GM19468 (cell line): Measurements from ENCODE around the gene EP300.
"Not testable (repeated sequence)": the region's sequence is repeated elsewhere in the genome, so short reads cannot be mapped to it uniquely, and the experiment has no call there.

ENCODE experiments used
- ATAC-seq: cut with Tn5 transposase; IDR thresholded peaks from one replicate; pipeline ENCODE4 v1.9.1; 2021; ENCODE audit warnings: mild to moderate bottlenecking, moderate library complexity, moderate number of reproducible peaks; ENCODE audit not compliant: unreplicated experiment; ENCODE audit errors: extremely low read depth

Gene EP300

DNA sequence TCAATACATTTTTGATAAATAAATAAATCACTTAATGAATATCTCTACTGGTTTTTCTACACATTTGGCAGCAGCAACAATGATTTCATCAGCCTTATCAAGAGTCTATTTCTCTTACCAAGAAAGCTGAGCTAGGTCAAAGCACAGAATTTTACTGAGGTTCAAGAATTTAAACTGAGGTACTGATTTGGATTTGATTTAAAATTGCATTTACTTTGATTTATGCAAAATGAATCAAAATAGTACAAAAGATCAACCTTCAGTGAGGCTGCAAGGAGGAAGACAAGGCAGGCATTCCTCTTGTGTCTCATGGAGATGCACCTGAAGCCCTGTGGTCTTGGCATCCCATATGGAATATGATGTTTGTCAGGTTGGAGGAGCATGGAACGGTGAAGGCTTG is 15.5 kb upstream of the EP300 start:
- ATAC-seq: no peak

DNA sequence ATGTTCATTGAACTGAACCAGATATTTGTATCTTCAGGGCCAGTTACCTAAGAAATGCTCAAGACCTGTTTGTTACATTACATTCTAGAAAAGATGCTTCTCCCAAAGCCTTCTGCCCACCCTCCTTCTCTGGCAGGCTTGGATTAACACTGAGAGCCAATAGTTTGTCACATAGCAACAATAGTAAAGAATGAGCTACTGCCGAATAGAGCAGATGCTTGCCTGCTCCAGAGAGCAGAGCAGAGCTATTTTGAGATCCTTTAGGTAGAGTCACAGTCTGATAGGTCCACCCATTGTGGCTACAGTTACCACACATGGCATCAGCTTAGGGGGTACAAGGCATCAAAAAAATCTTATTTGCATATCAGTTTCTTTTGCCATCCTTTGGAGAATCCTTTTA is 13.5 kb upstream of the EP300 start:
- ATAC-seq: no peak

DNA sequence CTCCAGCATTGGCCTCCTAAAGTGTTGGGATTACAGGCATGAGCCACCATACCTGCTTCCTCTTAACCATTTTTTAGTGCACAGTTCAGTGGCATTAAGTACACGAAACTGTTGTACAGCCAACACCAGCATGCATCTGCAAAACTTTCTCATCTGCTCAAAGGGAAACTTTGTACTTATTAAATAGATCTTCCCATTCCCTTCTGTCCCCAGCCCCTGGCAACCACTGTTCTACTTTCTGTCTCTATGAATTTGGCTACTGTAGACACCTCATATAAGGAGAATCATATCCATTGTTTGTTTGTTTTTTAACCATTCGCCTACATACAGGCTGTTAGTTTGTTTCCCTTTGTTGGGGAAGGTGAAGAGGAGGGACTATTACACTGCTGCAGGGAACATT is 6.5 kb upstream of the EP300 start:
- no peak for ATAC-seq

DNA sequence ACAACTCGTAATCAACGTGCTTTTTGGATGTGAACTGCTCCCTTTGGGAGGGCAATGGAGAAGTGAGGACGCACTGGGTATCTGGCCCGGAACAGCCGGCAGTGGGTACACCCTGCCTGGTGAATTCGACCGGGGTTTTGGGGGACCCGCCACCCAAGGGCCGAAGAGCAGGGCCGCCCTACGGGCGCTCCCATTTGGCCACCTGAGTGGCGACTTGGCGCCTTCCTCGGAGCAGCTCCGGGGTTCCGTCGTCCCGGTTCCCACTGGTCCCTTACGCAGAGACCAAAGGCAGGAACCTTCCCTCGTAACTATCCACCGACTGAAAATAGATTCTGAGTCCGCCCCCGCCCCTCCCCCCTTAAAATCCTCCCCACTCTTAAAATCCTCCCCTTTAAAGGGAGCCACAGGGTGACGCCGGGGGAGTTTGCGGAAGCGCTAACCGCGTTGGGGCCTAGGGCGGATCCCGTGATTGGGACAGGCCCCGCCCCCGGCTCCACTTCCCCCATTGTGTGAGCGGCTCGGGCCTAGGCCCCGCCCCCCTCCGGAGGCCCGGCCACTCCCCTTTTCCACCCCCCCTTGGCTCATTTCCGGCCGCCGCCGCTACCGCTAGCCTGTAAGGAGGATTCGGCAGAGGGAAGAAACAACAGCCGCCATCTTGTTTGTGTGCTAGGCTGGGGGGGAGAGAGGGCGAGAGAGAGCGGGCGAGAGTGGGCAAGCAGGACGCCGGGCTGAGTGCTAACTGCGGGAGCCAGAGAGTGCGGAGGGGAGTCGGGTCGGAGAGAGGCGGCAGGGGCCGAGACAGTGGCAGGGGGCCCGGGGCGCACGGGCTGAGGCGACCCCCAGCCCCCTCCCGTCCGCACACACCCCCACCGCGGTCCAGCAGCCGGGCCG is 1.0 kb upstream of the EP300 start:
- peak; percentile 44 for ATAC-seq

DNA sequence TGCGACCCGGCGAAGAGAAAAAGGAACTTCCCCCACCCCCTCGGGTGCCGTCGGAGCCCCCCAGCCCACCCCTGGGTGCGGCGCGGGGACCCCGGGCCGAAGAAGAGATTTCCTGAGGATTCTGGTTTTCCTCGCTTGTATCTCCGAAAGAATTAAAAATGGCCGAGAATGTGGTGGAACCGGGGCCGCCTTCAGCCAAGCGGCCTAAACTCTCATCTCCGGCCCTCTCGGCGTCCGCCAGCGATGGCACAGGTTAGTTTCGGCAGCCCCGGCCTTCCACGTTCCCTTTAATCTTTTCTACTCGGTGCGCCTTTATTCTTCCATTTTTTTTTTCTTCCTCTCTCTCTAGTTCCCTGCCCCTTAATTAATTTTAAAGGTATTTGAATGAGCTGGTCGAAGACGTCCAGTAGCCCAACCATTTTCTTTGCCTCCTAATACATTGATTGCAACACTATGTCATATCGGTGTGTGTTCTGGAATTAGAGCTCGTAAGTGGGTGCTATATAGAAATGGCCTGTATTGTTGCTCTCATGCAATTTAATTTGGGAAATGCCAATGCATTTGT is 537 bp downstream of the EP300 start:
- no peak for ATAC-seq

DNA sequence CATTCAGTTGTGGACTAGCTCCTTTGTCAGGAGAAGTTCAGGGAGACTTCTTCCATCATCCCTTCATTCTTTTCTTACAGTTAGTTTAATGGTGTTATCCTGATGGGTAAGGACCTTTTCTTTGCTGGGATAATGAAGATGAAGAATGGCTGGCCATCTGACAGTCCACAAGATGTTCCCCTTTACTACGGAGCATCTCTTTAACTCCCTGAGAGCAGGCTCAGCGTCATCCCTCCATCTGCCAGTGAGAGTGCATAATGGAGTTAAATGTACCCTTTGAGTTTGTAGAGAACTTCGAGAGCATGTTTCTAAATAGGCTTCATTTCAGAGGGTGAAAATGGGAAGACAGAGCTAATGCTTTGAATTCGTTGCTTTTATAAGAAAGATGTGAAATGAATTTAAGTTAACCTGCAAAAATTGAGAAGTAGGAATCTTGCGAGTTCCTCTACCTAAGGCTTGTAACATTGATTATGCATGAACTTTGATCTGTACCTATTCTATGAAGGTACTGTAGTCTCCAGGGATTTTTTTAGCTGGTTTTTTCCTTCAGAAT is 1.7 kb downstream of the EP300 start:
- no peak for ATAC-seq

DNA sequence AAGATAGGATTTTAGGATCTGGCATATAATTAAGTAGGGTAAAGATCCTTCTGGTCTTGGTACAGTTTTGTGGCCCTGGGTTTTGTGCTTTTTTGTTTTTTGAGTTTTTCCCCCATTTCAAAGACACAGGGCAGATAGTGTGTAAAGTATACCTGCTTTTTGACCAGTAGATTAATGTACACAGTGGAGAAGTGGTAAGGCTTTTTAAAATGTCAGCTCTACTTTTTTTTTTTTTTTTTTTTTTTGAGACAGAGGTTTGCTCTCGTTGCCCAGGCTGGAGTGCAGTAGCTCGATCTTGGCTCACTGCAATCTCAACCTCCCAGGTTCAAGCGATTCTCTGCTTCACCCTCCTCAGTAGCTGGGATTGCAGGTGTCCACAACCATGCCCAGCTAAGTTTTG is 4.0 kb downstream of the EP300 start:
- ATAC-seq: no peak

DNA sequence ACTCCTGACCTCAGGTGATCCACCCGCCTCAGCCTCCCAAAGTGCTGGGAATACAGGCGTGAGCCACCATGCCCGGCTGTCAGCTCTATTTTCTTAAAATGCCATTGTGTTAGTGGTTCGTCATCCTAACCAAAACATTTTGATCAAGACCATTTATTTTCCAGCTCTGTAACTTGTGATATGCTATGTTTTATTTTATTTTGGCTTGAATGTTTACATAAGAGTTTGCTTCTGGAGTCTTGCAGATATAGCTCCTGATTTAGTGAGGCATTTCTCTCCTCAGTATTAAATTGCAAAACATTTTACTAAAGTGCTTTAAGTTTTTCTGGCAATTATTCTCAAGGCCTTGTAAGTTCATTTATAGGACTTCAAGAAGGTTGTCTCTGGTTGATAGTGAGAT is 4.4 kb downstream of the EP300 start:
- ATAC-seq: no peak

DNA sequence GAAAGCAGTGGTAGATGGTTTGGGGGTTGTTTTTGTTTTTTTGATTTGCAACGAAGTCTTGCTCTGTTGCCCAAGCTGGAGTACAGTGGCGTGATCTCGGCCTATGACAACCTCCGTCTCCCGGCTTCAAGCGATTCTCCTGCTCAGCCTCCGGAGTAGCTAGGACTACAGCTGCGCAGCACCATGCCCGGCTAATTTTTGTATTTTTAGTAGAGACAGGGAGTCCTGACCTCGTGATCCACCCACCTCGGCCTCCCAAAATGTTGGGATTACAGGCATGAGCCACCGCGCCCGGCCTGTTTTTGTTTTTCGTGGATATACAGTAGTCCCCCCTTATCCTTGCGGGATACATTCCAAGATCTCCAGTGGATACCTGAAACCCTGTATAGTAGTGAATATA is 6.6 kb downstream of the EP300 start:
- no peak for ATAC-seq

DNA sequence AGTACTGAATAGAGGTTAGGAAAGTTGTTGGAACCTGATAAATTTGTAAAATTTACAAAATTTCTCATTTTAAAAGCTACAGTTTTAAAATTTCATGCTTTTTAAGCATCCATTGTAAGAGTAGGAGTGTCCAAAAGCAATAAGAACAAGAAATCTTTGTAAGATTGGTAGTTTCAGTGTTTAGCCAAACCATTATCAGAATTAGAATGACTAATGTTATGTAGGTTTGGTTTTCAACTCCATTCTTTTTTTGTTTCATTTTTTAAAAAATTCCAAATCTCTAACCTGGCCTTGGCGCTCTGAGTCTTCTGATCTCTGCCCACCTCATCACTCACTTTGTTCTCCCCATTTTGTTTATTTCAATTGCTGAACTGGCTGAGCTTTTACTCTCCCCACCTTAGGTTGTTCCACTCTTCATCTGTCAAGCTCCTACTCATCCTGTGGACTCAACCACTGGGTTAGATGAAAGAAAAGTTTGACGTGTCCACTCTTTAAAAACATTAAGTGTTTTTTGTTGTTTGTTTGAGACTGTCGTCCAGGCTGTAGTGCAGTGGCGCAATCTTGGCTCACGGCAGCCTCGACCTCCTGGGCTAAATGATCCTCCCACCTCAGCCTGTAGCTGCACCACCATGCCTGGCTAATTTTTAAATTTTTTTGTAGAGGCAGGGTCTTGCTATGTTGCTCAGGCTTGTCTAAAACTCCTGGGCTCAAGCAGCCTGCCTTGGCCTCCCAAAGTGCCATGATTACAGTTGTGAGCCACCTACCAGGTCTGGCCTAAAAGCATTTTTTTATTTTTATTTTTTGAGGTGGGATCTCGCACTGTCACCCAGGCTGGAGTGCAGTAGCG is 14.0 kb downstream of the EP300 start:
- no peak for ATAC-seq

DNA sequence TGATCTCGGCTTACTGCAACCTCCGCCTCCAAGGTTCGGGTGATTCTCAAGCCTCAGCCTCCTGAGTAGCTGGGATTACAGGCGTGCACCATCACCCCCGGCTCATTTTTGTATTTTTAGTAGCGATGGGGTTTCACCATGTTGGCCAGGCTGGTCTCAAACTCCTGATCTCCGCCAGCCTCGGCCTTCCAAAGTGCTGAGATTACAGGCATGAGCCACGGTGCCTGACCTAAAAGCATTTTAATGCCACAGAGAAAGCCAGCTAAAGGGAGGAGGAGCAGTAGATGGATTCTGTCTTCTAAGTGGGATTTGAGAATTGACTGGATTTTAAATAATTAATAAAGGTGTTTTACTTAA is 14.6 kb downstream of the EP300 start:
- ATAC-seq: not testable (repeated sequence)

DNA sequence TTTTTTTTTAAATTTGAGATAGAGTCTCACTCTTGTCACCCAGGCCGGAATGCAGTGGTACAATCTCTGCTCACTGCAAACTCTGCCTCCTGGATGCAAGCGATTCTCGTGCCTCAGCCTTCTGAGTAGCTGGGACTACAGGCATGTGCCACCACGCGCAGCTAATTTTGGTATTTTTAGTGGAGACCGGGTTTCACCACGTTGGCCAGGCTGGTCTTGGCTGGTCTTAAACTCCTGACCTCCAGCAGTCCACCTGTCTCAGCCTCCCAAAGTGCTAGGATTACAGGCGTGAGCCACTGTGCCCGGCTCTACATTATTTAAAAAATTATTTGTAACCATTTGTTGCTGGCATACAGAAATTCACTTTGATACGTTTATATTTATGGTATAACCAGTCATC is 18.6 kb downstream of the EP300 start:
- no peak for ATAC-seq

DNA sequence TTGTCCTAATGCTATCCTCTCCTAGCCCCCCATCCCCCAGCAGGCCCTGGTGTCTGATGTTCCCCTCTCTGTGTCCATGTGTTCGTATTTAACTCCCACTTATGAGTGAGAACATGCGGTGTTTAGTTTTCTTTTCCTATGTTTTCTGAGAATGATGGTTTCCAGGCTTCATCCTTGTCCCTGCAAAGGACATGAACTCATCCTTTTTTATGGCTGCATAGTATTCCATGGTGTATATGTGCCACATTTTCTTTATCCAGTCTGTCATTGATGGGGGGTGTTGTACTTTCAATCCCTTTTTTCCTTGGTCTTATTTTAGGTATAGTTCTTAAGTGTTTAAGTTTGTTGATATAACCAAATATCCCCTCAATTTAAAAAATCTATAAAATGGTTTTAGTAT is 23.9 kb downstream of the EP300 start:
- ATAC-seq: no peak

DNA sequence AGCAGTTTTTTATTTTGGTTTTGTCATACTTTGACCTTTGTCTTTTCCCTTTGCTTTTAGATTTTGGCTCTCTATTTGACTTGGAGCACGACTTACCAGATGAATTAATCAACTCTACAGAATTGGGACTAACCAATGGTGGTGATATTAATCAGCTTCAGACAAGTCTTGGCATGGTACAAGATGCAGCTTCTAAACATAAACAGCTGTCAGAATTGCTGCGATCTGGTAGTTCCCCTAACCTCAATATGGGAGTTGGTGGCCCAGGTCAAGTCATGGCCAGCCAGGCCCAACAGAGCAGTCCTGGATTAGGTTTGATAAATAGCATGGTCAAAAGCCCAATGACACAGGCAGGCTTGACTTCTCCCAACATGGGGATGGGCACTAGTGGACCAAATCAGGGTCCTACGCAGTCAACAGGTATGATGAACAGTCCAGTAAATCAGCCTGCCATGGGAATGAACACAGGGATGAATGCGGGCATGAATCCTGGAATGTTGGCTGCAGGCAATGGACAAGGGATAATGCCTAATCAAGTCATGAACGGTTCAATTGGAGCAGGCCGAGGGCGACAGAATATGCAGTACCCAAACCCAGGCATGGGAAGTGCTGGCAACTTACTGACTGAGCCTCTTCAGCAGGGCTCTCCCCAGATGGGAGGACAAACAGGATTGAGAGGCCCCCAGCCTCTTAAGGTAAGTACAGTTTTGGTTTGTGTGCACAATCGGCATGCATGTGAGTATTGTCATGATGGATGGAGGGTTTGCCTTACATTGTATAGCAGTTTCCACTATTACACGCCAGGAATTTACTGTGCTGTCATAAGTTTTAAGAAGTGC is 25.0 kb downstream of the EP300 start:
- ATAC-seq: no peak

DNA sequence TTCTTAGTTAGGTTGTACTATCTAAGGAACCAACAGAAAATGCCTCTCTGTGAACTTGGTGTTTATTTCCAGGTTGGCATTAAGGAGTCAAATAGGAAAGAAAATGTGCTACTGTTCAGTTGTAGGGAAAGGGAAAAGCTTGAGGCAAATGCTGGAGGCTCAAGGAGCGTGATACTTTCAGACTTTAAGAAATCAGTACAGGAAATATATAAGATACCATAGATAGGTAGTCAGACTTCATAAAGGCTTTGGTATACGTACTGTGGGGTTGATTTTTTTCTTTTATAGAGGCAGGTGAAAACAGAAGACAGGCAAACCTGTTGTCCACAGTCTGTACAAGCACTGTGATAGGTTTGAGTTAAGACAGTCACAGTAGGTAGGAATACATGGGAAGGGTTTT is 30.8 kb downstream of the EP300 start:
- no peak for ATAC-seq

DNA sequence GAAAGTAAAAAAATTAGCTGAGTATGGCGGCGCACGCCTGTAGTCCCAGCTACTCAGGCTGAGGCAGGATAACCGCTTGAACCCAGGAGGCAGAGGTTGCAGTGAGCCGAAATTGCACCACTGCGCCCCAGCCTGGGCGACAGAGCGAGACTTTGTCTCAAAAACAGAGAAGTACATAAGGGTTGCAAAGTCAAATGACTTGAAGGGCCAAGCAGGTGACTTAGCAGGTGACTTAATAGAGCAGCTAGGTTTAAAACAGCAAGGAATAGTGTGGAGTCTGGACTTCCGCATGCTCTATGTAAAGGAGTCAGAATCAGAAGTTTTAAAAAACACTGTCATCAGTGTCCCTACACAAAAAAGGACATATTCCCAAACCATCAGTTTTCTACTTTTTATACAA is 31.7 kb downstream of the EP300 start:
- ATAC-seq: no peak

DNA sequence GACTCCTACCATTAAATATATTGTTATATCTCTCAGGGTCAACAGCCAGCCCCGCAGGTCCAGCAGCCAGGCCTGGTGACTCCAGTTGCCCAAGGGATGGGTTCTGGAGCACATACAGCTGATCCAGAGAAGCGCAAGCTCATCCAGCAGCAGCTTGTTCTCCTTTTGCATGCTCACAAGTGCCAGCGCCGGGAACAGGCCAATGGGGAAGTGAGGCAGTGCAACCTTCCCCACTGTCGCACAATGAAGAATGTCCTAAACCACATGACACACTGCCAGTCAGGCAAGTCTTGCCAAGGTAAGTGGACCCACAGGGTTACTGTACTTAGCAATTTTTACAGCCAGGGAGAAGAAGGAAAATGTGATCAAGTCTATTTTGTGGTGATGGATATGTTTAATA is 35.1 kb downstream of the EP300 start:
- no peak for ATAC-seq

DNA sequence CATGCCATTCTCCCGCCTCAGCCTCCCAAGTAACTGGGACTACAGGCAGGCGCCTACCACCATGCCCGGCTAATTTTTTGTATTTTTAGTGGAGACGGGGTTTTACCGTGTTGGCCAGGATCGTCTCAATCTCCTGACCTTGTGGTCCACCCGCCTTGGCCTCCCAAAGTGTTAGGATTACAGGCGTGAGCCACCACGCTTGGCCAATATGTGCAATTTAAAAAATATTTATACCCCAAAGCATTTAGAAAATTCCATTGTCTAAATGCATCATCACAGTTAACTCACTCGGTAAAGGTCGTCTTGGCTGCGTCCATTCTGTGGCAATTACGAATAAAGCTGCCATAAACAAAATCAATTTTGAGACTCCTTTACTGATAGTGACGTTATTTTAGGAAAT is 36.2 kb downstream of the EP300 start:
- no peak for ATAC-seq

DNA sequence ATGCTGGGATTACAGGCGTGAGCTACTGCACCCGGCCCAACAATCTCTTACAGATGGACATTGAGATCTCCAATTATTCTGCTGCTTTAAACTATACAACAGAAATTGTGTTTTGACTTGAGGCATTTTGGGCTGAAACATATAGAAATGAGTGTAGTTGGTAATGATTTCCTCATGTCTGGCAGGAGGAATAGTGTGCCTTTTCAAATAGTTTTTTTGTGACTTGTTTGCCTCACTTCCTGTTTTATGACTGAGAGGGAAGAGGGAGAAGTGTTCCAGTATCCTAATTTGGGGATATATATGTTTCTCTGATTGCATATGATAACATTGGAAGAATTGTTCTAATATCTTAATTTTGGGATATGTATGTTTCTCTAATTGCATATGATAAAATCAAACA is 40.2 kb downstream of the EP300 start:
- no peak for ATAC-seq

DNA sequence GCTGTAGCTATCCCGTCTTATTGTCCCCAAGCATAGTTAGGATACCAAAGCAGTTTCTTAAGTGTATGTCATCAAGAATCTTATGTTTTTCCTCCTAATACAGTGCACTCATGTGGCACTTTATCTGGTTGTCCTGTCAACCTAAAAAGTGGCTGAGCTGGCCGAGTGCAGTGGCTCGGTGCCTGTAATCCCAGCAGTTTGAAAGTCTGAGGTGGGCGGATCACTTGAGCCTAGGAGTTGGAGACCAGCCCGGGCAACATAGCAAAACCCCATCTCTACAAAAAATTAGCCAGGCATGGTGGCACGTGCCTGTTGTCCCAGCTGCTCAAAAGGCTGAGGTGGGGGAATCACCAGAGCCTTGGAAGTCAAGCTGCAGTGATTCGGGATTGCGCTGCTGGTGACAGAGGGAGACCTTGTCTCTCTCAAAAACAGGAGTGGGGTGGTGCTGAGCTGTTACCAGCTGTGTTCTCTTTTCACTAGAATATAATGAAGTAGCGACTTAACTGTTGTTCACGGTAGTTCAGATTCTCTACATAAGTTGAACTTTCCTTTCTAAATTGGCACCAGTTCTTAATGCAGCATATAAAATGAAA is 48.1 kb downstream of the EP300 start:
- ATAC-seq: no peak
